Ascending aorta (tissue), 2 donors: Measurements from ENCODE around the gene INPP5J. TPM values are rescaled to one million over a fixed set of nuclear protein-coding genes. Genes with fewer than 3 reads are reported as not detected.
A peak's percentile ranks its signal among the peaks of the same experiment; 100 is the strongest.

Experiments
- DNase-seq, 2 donors: peaks; one replicate each; pipeline ENCODE4 v3.0.0-alpha.2; 2019; ENCODE audit warnings: low spot score in 2 of 2
- H3K27ac ChIP-seq, 2 donors: fragments of 200-600 bp; sonication (generic); one replicate each; pipeline ENCODE4 v1.5.1; 2016 to 2017; ENCODE audit warnings: mild to moderate bottlenecking in 1 of 2
- H3K27me3 ChIP-seq: fragments of 200-600 bp; sonication (generic); one replicate; pipeline ENCODE4 v1.5.1; 2017
- H3K36me3 ChIP-seq, 2 donors: fragments of 200-600 bp; sonication (generic); one replicate each; pipeline ENCODE4 v1.5.1; 2016
- H3K4me1 ChIP-seq, 2 donors: fragments of 200-600 bp; sonication (generic); one replicate each; pipeline ENCODE4 v1.5.1; 2016 to 2017; ENCODE audit warnings: mild to moderate bottlenecking in 1 of 2
- H3K4me3 ChIP-seq, 2 donors: fragments of 200-600 bp; sonication (generic); one replicate each; pipeline ENCODE4 v1.5.1; 2016 to 2017; ENCODE audit warnings: mild to moderate bottlenecking in 1 of 2
- H3K9me3 ChIP-seq, 2 donors: fragments of 200-600 bp; sonication (generic); one replicate each; pipeline ENCODE4 v1.5.1; 2016
- intact Hi-C: fragments of 100-400 bp; cut with DNase I; formaldehyde crosslinking; loops from one replicate; pipeline ENCODE4 v1.15.1; 2023
- total RNA-seq: library from RNA; depleted of rRNA; stranded (reverse); fragments of >200 nt; gene quantifications from one replicate; pipeline ENCODE4 v1.1.0, GENCODE V29; 2016
- TF ChIP-seq, protein P1 (sequence below), 3 experiments: fragments of 200-600 bp in 2 of 3; fragments of 450-650 bp in 1 of 3; sonication (generic) in 2 of 3; IDR thresholded peaks; one replicate each; pipeline ENCODE4 v1.5.1; 2016 to 2019; ENCODE audit warnings: antibody characterized with exemption in 3 of 3, mild to moderate bottlenecking in 1 of 3, moderate library complexity in 1 of 3

INPP5J gene
- total RNA-seq, 1 donor from 2014 or later: 1.3 TPM

DNA sequence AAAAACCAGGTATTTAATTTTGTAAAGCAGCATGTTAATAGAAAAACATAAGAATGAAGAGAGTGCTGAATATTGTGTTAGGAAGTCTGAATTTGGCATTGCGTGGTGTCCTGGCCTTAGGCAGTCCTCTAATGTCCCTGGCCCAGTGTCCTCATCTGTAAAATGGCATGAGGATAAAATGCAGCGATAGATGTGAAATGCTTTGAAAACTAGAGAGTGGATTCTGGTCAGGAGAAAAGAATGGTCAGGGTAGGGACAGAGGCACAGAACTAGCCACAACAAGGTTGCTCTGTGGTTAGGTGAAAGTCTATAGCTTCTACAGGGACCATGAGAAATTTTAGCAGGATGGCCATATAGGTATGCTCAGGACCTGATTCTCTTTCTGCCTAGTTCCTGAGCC lies 56.1 kb downstream of the INPP5J start:
- H3K9me3 ChIP-seq: no peaks in the 10 kb centered on the region
- no peak for DNase-seq
- peak overlapping the region in 1 of 2 donors; percentile 76 for H3K27ac ChIP-seq
- H3K27me3 ChIP-seq: no peaks in the 10 kb centered on the region
- H3K36me3 ChIP-seq: peaks cover 15 to 21% of the 10 kb centered on the region in 2 donors
- intact Hi-C loops: no loop called here
- H3K4me3 ChIP-seq: no peak overlapping the region
- peaks cover 5 to 35% of the 10 kb centered on the region in 2 donors for H3K4me1 ChIP-seq
- TF ChIP-seq, protein P1, sequence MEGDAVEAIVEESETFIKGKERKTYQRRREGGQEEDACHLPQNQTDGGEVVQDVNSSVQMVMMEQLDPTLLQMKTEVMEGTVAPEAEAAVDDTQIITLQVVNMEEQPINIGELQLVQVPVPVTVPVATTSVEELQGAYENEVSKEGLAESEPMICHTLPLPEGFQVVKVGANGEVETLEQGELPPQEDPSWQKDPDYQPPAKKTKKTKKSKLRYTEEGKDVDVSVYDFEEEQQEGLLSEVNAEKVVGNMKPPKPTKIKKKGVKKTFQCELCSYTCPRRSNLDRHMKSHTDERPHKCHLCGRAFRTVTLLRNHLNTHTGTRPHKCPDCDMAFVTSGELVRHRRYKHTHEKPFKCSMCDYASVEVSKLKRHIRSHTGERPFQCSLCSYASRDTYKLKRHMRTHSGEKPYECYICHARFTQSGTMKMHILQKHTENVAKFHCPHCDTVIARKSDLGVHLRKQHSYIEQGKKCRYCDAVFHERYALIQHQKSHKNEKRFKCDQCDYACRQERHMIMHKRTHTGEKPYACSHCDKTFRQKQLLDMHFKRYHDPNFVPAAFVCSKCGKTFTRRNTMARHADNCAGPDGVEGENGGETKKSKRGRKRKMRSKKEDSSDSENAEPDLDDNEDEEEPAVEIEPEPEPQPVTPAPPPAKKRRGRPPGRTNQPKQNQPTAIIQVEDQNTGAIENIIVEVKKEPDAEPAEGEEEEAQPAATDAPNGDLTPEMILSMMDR (IDR thresholded peaks at IDR 0.05): no peak

GRCh38 chr22:31179345-31179744 lies 56.6 kb downstream of the INPP5J start:
- DNase-seq: no peak
- intact Hi-C loops: no loop called here
- Histone ChIP-seq H3K4me1 (peaks cover 5 to 32% of the 10 kb centered on the region in 2 donors), H3K27ac (peak overlapping the region in 1 of 2 donors; percentile 76), H3K27me3 (no peaks in the 10 kb centered on the region), H3K36me3 (peaks cover 15 to 21% of the 10 kb centered on the region in 2 donors), H3K4me3 (no peak overlapping the region), H3K9me3 (no peaks in the 10 kb centered on the region)
- TF ChIP-seq, protein P1 (IDR thresholded peaks at IDR 0.05): no peak

DNA sequence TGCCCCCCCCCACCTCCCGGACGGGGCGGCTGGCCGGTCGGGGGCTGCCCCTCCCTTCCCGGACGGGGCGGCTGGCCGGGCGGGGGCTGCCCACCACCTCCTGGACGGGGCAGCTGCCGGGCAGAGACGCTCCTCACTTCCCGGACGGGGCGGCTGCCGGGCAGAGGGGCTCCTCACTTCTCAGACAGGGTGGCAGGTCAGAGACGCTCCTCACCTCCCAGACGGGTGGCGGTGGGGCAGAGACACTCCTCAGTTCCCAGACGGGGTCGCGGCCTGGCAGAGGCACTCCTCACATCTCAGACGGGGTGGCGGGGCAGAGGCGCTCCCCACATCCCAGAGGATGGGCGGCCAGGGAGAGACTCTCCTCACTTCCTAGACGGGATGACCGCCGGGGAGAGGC lies 61.2 kb downstream of the INPP5J start:
- H3K27me3 ChIP-seq: no peaks in the 10 kb centered on the region
- no peak overlapping the region for H3K27ac ChIP-seq
- peaks cover 0 to 7% of the 10 kb centered on the region in 2 donors for H3K4me1 ChIP-seq
- no peaks in the 10 kb centered on the region for H3K9me3 ChIP-seq
- TF ChIP-seq, protein P1 (IDR thresholded peaks at IDR 0.05): no peak
- H3K4me3 ChIP-seq: no peak overlapping the region
- no peak for DNase-seq
- peaks cover 31 to 38% of the 10 kb centered on the region in 2 donors for H3K36me3 ChIP-seq
- intact Hi-C loops: no loop called here

Other genes starting within 250 kb of the INPP5J start
- 38.6 TPM for gene MORC2, start 154.2 kb upstream of the INPP5J start, total RNA-seq
- gene TUG1, start 153.7 kb upstream of the INPP5J start, total RNA-seq: 46.2 TPM
- gene SMTN, start 41.6 kb upstream of the INPP5J start, total RNA-seq: 671 TPM
- gene SELENOM, start 15.4 kb upstream of the INPP5J start, total RNA-seq: 1,262 TPM
- gene PLA2G3, start 17.5 kb downstream of the INPP5J start, total RNA-seq: not detected
- gene RNF185, start 37.2 kb downstream of the INPP5J start, total RNA-seq: 29.8 TPM
- 18.4 TPM for gene LIMK2, start 89.3 kb downstream of the INPP5J start, total RNA-seq
- gene PIK3IP1, start 169.5 kb downstream of the INPP5J start, total RNA-seq: 16.4 TPM
- gene PATZ1, start 223.4 kb downstream of the INPP5J start, total RNA-seq: 28.9 TPM